ENCODE results near the gene EFNB2.

DNA sequence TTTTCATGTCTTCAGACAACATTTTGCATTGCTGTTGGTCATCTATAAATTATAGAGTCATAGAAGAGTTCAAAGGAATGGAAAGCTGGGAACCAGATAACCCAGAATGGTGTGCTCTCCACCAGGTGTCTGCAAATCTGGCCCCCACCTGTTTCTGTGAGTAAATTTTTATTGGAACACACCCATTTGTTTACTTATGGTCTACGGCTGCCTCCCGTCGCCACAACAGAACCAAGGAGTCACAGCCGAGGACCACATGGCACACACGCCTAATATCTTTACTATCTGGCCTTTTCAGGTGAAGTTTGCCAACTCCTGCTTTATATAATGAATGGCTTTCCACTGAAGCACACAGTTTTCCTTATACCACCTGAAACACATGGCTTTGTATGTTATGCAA is 58.2 kb downstream of the EFNB2 start:
- TF ChIP-seq, protein P1, sequence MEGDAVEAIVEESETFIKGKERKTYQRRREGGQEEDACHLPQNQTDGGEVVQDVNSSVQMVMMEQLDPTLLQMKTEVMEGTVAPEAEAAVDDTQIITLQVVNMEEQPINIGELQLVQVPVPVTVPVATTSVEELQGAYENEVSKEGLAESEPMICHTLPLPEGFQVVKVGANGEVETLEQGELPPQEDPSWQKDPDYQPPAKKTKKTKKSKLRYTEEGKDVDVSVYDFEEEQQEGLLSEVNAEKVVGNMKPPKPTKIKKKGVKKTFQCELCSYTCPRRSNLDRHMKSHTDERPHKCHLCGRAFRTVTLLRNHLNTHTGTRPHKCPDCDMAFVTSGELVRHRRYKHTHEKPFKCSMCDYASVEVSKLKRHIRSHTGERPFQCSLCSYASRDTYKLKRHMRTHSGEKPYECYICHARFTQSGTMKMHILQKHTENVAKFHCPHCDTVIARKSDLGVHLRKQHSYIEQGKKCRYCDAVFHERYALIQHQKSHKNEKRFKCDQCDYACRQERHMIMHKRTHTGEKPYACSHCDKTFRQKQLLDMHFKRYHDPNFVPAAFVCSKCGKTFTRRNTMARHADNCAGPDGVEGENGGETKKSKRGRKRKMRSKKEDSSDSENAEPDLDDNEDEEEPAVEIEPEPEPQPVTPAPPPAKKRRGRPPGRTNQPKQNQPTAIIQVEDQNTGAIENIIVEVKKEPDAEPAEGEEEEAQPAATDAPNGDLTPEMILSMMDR (conservative IDR thresholded peaks at IDR 0.05; ENCODE audit: low read length): no peak
- TF ChIP-seq EZH2phosphoT487 (IDR thresholded peaks at IDR 0.05; ENCODE audit: borderline replicate concordance, low read depth, low read length): no peak
